Testis (tissue), 2 donors: ENCODE data around the gene PEX12.
A peak's percentile ranks its signal among the peaks of the same experiment; 100 is the strongest.

Source experiments
- CTCF ChIP-seq, 3 experiments: fragments of 450-650 bp in 2 of 3; fragments of 200-600 bp in 1 of 3; sonication (generic) in 1 of 3; IDR thresholded peaks; one replicate each; pipeline ENCODE4 v1.5.1; 2016 to 2019; ENCODE audit warnings: antibody characterized with exemption in 3 of 3, mild to moderate bottlenecking in 2 of 3, moderate library complexity in 1 of 3
- POLR2A ChIP-seq: fragments of 450-650 bp; IDR thresholded peaks from one replicate; pipeline ENCODE4 v1.6.1; 2017; ENCODE audit warnings: antibody characterized with exemption, mild to moderate bottlenecking, moderate library complexity

- TF ChIP-seq CTCF (IDR thresholded peaks at IDR 0.05): peak; percentile 27 to 61 (median 52)
- TF ChIP-seq POLR2A: no peak
Measured at GRCh38 chr17:35612924-35613521, 34.7 kb upstream of the PEX12 start.
